Endodermal cell (in vitro differentiated cells): ENCODE measurements around the gene BANP. TPM values are rescaled to one million over a fixed set of nuclear protein-coding genes. Genes with fewer than 3 reads are reported as not detected.
"Not testable (repeated sequence)": the region's sequence is repeated elsewhere in the genome, so short reads cannot be mapped to it uniquely, and the experiment has no call there.

ENCODE experiments used
- DNase-seq: peaks from one replicate; pipeline ENCODE4 v3.0.0-alpha.2; 2017
- H3K27ac ChIP-seq: 2 replicates; pipeline ENCODE4 v1.5.1; 2013; ENCODE audit warnings: mild to moderate bottlenecking, low read depth, low read length, moderate library complexity
- H3K27me3 ChIP-seq: 2 replicates; pipeline ENCODE4 v1.6.1; 2013; ENCODE audit warnings: mild to moderate bottlenecking, low read length, moderate library complexity; ENCODE audit not compliant: insufficient read depth, control insufficient read depth, poor library complexity, severe bottlenecking
- H3K36me3 ChIP-seq: 2 replicates; pipeline ENCODE4 v1.7.0; 2013; ENCODE audit warnings: mild to moderate bottlenecking, low read length, moderate library complexity; ENCODE audit not compliant: control insufficient read depth, insufficient read depth
- H3K4me1 ChIP-seq: one replicate; pipeline ENCODE4 v1.7.0; 2013; ENCODE audit warnings: low read length; ENCODE audit not compliant: control insufficient read depth, insufficient read depth
- H3K4me3 ChIP-seq: 2 replicates; pipeline ENCODE4 v1.5.1; 2013; ENCODE audit warnings: mild to moderate bottlenecking, low read length, moderate library complexity
- H3K9ac ChIP-seq: 2 replicates; pipeline ENCODE4 v1.6.1; 2013; ENCODE audit warnings: mild to moderate bottlenecking, low read length, moderate library complexity; ENCODE audit not compliant: poor library complexity, severe bottlenecking; ENCODE audit errors: extremely low read depth
- H3K9me3 ChIP-seq: 2 replicates; pipeline ENCODE4 v1.6.1; 2013; ENCODE audit warnings: mild to moderate bottlenecking, low read length, moderate library complexity; ENCODE audit not compliant: control insufficient read depth
- H3K27ac Mint-ChIP-seq: 2 replicates; pipeline ENCODE4 v1.8.0; 2020; ENCODE audit warnings: mixed read lengths
- H3K27me3 Mint-ChIP-seq: 2 replicates; pipeline ENCODE4 v1.8.0; 2021; ENCODE audit warnings: mild to moderate bottlenecking, mixed read lengths; ENCODE audit not compliant: insufficient read depth
- H3K36me3 Mint-ChIP-seq: 2 replicates; pipeline ENCODE4 v1.8.0; 2020; ENCODE audit warnings: low read depth, mixed read lengths
- H3K4me1 Mint-ChIP-seq: 2 replicates; pipeline ENCODE4 v1.8.0; 2020; ENCODE audit warnings: mixed read lengths
- H3K4me3 Mint-ChIP-seq: 2 replicates; pipeline ENCODE4 v1.8.0; 2020; ENCODE audit warnings: mild to moderate bottlenecking, moderate library complexity, mixed read lengths
- H3K9me3 Mint-ChIP-seq: 2 replicates; pipeline ENCODE4 v1.8.0; 2020; ENCODE audit warnings: mild to moderate bottlenecking, mixed read lengths
- CTCF ChIP-seq: fragments of 200-600 bp; sonication (generic); conservative IDR thresholded peaks from 2 replicates; pipeline ENCODE4 v1.5.0; 2021; ENCODE audit warnings: antibody characterized with exemption, mild to moderate bottlenecking
- WGBS, 2 experiments: methylation state at CpG; one replicate each; pipeline versions ENCODE4 v1.1.5 to v1.1.7; 2013; ENCODE audit warnings: missing lambda C conversion rate in 2 of 2, mixed read lengths in 1 of 2; ENCODE audit not compliant: insufficient coverage in 1 of 2, insufficient read length in 1 of 2; 5-methylcytosine and 5-hydroxymethylcytosine counted together
- total RNA-seq, 2 donors: library from RNA; stranded (reverse); fragmentation: NEBNext Ultra II Directional in 1 of 2; extraction: Animal tissue kit (Norgen Biotek cat#: 25700) in 1 of 2; gene quantifications; 2 replicates in 1 of 2; 3 replicates in 1 of 2; pipeline ENCODE4 v1.2.1, GENCODE V29; 2021

The BANP gene
- total RNA-seq, 2 donors from 2014 or later: 39.5 to 45.5 TPM

GRCh38 chr16:88102597-88102996, 151.4 kb downstream of the BANP start:
- Histone ChIP-seq H3K4me3 (no peak overlapping the region), H3K9ac (no peak overlapping the region), H3K27ac (no peak overlapping the region), H3K9me3 (no peaks in the 10 kb centered on the region), H3K27me3 (no peaks in the 10 kb centered on the region), H3K36me3 (no peaks in the 10 kb centered on the region), H3K4me1 (no peaks in the 10 kb centered on the region)
- Mint-ChIP-seq H3K4me3 (no peak overlapping the region), H3K27ac (no peak overlapping the region), H3K36me3 (no peaks in the 10 kb centered on the region), H3K4me1 (no peaks in the 10 kb centered on the region), H3K9me3 (peaks cover 5% of the 10 kb centered on the region), H3K27me3 (peaks cover 4% of the 10 kb centered on the region)
- WGBS, 2 experiments: 93 to 96% methylated on average over 8 to 17 of the region's 17 CpGs
- no peak for DNase-seq
- TF ChIP-seq CTCF: no peak

- Histone ChIP-seq H3K27me3 (no peaks in the 10 kb centered on the region), H3K9ac (no peak overlapping the region), H3K36me3 (no peaks in the 10 kb centered on the region), H3K27ac (no peak overlapping the region), H3K9me3 (no peaks in the 10 kb centered on the region), H3K4me3 (no peak overlapping the region), H3K4me1 (no peaks in the 10 kb centered on the region)
- Mint-ChIP-seq H3K27ac (no peak overlapping the region), H3K4me3 (no peak overlapping the region), H3K36me3 (no peaks in the 10 kb centered on the region), H3K9me3 (peaks cover under 1% of the 10 kb centered on the region), H3K4me1 (no peaks in the 10 kb centered on the region), H3K27me3 (peaks cover 4% of the 10 kb centered on the region)
- WGBS, 2 experiments: 94 to 98% methylated on average over 5 to 15 of the region's 15 CpGs
- no peak for TF ChIP-seq CTCF
- no peak for DNase-seq
These were observed 151.8 kb downstream of the BANP start for GRCh38 chr16:88103011-88103410.

- no peak overlapping the region for H3K4me3 ChIP-seq
- Mint-ChIP-seq H3K9me3 (no peaks in the 10 kb centered on the region), H3K27me3 (peaks cover 4% of the 10 kb centered on the region), H3K4me1 (no peaks in the 10 kb centered on the region), H3K27ac (no peak overlapping the region), H3K4me3 (no peak overlapping the region), H3K36me3 (no peaks in the 10 kb centered on the region)
- no peak overlapping the region for H3K9ac ChIP-seq
- H3K4me1 ChIP-seq: no peaks in the 10 kb centered on the region
- H3K27me3 ChIP-seq: no peaks in the 10 kb centered on the region
- 95 to 96% methylated on average over 12 to 28 of the region's 28 CpGs for WGBS, 2 experiments
- no peaks in the 10 kb centered on the region for H3K9me3 ChIP-seq
- no peaks in the 10 kb centered on the region for H3K36me3 ChIP-seq
- TF ChIP-seq CTCF: no peak
- H3K27ac ChIP-seq: no peak overlapping the region
- DNase-seq: no peak
These were observed 152.5 kb downstream of the BANP start for GRCh38 chr16:88103581-88104188.

- not testable (repeated sequence) for H3K36me3 ChIP-seq, H3K9me3 ChIP-seq, H3K36me3 Mint-ChIP-seq, H3K4me1 Mint-ChIP-seq, H3K27me3 Mint-ChIP-seq, H3K27me3 ChIP-seq, H3K4me3 Mint-ChIP-seq, H3K27ac Mint-ChIP-seq, DNase-seq, H3K9me3 Mint-ChIP-seq, H3K4me3 ChIP-seq, H3K4me1 ChIP-seq, H3K9ac ChIP-seq, H3K27ac ChIP-seq
- 87% methylated on average over 17 of the region's 17 CpGs for WGBS, 2 experiments
These were observed 153.1 kb downstream of the BANP start for GRCh38 chr16:88104363-88104762.

- not testable (repeated sequence) for H3K9ac ChIP-seq, H3K27me3 Mint-ChIP-seq, H3K27me3 ChIP-seq, H3K4me1 Mint-ChIP-seq, H3K9me3 Mint-ChIP-seq, H3K9me3 ChIP-seq, H3K4me1 ChIP-seq, H3K4me3 ChIP-seq, H3K27ac ChIP-seq, H3K36me3 ChIP-seq, DNase-seq, H3K36me3 Mint-ChIP-seq, H3K4me3 Mint-ChIP-seq, H3K27ac Mint-ChIP-seq
- 88 to 91% methylated on average over 1 to 6 of the region's 7 CpGs for WGBS, 2 experiments
These were observed 154.4 kb downstream of the BANP start for GRCh38 chr16:88105574-88106140.
